Progenitor cell of endocrine pancreas (in vitro differentiated cells): ENCODE results near the gene PLGRKT. TPM values are rescaled to one million over a fixed set of nuclear protein-coding genes. Genes with fewer than 3 reads are reported as not detected.

Experiments used
- DNase-seq: peaks from one replicate; pipeline ENCODE4 v3.0.0; 2021; ENCODE audit warnings: low spot score; ENCODE audit not compliant: unreplicated experiment
- H3K27ac Mint-ChIP-seq: 2 replicates; pipeline ENCODE4 v1.8.0; 2021; ENCODE audit warnings: mild to moderate bottlenecking, moderate library complexity, mixed read lengths
- H3K27me3 Mint-ChIP-seq: 2 replicates; pipeline ENCODE4 v1.8.0; 2021; ENCODE audit warnings: mixed read lengths
- H3K36me3 Mint-ChIP-seq: 2 replicates; pipeline ENCODE4 v1.8.0; 2022; ENCODE audit warnings: mixed read lengths; ENCODE audit not compliant: insufficient read depth
- H3K4me1 Mint-ChIP-seq: 2 replicates; pipeline ENCODE4 v1.8.0; 2021; ENCODE audit warnings: low read depth, mixed read lengths
- H3K4me3 Mint-ChIP-seq: 2 replicates; pipeline ENCODE4 v1.8.0; 2021; ENCODE audit warnings: low read depth, mild to moderate bottlenecking, moderate library complexity, mixed read lengths
- H3K9me3 Mint-ChIP-seq: 2 replicates; pipeline ENCODE4 v1.8.0; 2021; ENCODE audit warnings: low read depth, mixed read lengths
- CTCF ChIP-seq: fragments of 200-600 bp; sonication (generic); IDR thresholded peaks from one replicate; pipeline ENCODE4 v1.5.0; 2021; ENCODE audit warnings: antibody characterized with exemption, mild to moderate bottlenecking; ENCODE audit not compliant: unreplicated experiment
- total RNA-seq: library from RNA; stranded (reverse); gene quantifications from 2 replicates; pipeline ENCODE4 v1.2.1, GENCODE V29; 2021

Gene PLGRKT
- total RNA-seq, 1 donor from 2014 or later: 18.9 TPM

GRCh38 chr9:5442400-5443011, 4.8 kb upstream of the PLGRKT start:
- Mint-ChIP-seq H3K9me3 (no peaks in the 10 kb centered on the region), H3K27me3 (peaks cover 8% of the 10 kb centered on the region), H3K4me3 (no peak overlapping the region), H3K27ac (no peak overlapping the region), H3K4me1 (peaks cover 3% of the 10 kb centered on the region), H3K36me3 (no peaks in the 10 kb centered on the region)
- no peak for DNase-seq
- TF ChIP-seq CTCF: peak; percentile 61

GRCh38 chr9:5441043-5441442, 3.3 kb upstream of the PLGRKT start:
- no peak overlapping the region for H3K27ac Mint-ChIP-seq

GRCh38 chr9:5440426-5440825, 2.7 kb upstream of the PLGRKT start:
- peaks cover 10% of the 10 kb centered on the region for H3K4me1 Mint-ChIP-seq
- no peak for TF ChIP-seq CTCF
- DNase-seq: no peak
- peaks cover 4% of the 10 kb centered on the region for H3K36me3 Mint-ChIP-seq
- H3K27me3 Mint-ChIP-seq: no peaks in the 10 kb centered on the region
- H3K9me3 Mint-ChIP-seq: peaks cover under 1% of the 10 kb centered on the region
- H3K4me3 Mint-ChIP-seq: no peak overlapping the region
- H3K27ac Mint-ChIP-seq: no peak overlapping the region

More at GRCh38 chr9:5441043-5441442, 3.3 kb upstream of the PLGRKT start:
- no peak for DNase-seq
- H3K27me3 Mint-ChIP-seq: no peaks in the 10 kb centered on the region
- H3K4me1 Mint-ChIP-seq: peaks cover 10% of the 10 kb centered on the region
- H3K4me3 Mint-ChIP-seq: no peak overlapping the region
- H3K36me3 Mint-ChIP-seq: peaks cover 1% of the 10 kb centered on the region
- H3K9me3 Mint-ChIP-seq: no peaks in the 10 kb centered on the region
- TF ChIP-seq CTCF: no peak

GRCh38 chr9:5438301-5439162, 807 bp upstream of the PLGRKT start:
- Mint-ChIP-seq H3K27me3 (no peaks in the 10 kb centered on the region), H3K27ac (peak overlapping the region; percentile 95), H3K4me1 (peaks cover 10% of the 10 kb centered on the region), H3K4me3 (peak overlapping the region; percentile 90), H3K36me3 (peaks cover 13% of the 10 kb centered on the region), H3K9me3 (peaks cover 6% of the 10 kb centered on the region)
- DNase-seq: no peak
- no peak for TF ChIP-seq CTCF

GRCh38 chr9:5436441-5436840, 1.3 kb downstream of the PLGRKT start:
- no peak for DNase-seq
- H3K27me3 Mint-ChIP-seq: no peaks in the 10 kb centered on the region
- H3K9me3 Mint-ChIP-seq: peaks cover 6% of the 10 kb centered on the region
- peaks cover 10% of the 10 kb centered on the region for H3K4me1 Mint-ChIP-seq
- peaks cover 27% of the 10 kb centered on the region for H3K36me3 Mint-ChIP-seq
- peak overlapping the region; percentile 90 for H3K4me3 Mint-ChIP-seq
- no peak for TF ChIP-seq CTCF
- H3K27ac Mint-ChIP-seq: peak overlapping the region; percentile 95
